Esophagus squamous epithelium (tissue), 4 donors: ENCODE results near the gene CBS.
"Not testable (repeated sequence)": the region's sequence is repeated elsewhere in the genome, so short reads cannot be mapped to it uniquely, and the experiment has no call there.

Experiments
- POLR2A ChIP-seq, 4 donors: fragments of 450-650 bp; IDR thresholded peaks; one replicate each; pipeline ENCODE4 v1.6.1; 2017; ENCODE audit warnings: antibody characterized with exemption in 4 of 4, mild to moderate bottlenecking in 4 of 4, moderate library complexity in 3 of 4
- TF ChIP-seq, protein P1 (sequence below), 6 experiments: fragments of 450-650 bp in 4 of 6; fragments of 200-600 bp in 2 of 6; sonication (generic) in 2 of 6; IDR thresholded peaks; one replicate each; pipeline ENCODE4 v1.5.1; 2016 to 2019; ENCODE audit warnings: antibody characterized with exemption in 6 of 6, mild to moderate bottlenecking in 4 of 6, moderate library complexity in 4 of 6

DNA sequence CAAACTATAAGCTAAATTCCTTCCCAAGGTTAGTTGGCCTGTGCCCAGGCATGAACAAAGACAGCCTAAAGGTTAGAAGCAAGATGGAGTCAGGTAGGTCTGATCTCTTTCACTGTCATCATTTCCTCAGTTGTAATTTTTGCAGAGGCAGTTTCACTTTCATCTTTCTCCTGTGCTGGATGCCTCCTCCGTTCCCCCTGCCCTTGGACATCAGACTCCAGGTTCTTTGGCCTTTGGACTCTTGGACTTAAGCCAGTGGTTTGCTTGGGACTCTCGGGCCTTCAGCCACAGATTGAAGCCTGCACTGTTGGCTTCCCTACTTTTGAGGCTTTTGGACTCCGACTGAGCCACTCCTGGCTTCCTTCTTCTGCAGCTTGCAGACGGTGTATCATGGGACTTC is 40.3 kb upstream of the CBS start:
- TF ChIP-seq, protein P1, sequence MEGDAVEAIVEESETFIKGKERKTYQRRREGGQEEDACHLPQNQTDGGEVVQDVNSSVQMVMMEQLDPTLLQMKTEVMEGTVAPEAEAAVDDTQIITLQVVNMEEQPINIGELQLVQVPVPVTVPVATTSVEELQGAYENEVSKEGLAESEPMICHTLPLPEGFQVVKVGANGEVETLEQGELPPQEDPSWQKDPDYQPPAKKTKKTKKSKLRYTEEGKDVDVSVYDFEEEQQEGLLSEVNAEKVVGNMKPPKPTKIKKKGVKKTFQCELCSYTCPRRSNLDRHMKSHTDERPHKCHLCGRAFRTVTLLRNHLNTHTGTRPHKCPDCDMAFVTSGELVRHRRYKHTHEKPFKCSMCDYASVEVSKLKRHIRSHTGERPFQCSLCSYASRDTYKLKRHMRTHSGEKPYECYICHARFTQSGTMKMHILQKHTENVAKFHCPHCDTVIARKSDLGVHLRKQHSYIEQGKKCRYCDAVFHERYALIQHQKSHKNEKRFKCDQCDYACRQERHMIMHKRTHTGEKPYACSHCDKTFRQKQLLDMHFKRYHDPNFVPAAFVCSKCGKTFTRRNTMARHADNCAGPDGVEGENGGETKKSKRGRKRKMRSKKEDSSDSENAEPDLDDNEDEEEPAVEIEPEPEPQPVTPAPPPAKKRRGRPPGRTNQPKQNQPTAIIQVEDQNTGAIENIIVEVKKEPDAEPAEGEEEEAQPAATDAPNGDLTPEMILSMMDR (IDR thresholded peaks at IDR 0.05) = not testable (repeated sequence)
- TF ChIP-seq POLR2A (IDR thresholded peaks at IDR 0.05) = not testable (repeated sequence)
